Endodermal cell (in vitro differentiated cells): ENCODE data around the gene OR7D2. TPM values are rescaled to one million over a fixed set of nuclear protein-coding genes. Genes with fewer than 3 reads are reported as not detected.
A peak's percentile ranks its signal among the peaks of the same experiment; 100 is the strongest.
"Not testable (repeated sequence)": the region's sequence is repeated elsewhere in the genome, so short reads cannot be mapped to it uniquely, and the experiment has no call there.

Experiments used
- DNase-seq: peaks from one replicate; pipeline ENCODE4 v3.0.0-alpha.2; 2017
- H3K27ac ChIP-seq: 2 replicates; pipeline ENCODE4 v1.5.1; 2013; ENCODE audit warnings: mild to moderate bottlenecking, low read depth, low read length, moderate library complexity
- H3K27me3 ChIP-seq: 2 replicates; pipeline ENCODE4 v1.6.1; 2013; ENCODE audit warnings: mild to moderate bottlenecking, low read length, moderate library complexity; ENCODE audit not compliant: insufficient read depth, control insufficient read depth, poor library complexity, severe bottlenecking
- H3K36me3 ChIP-seq: 2 replicates; pipeline ENCODE4 v1.7.0; 2013; ENCODE audit warnings: mild to moderate bottlenecking, low read length, moderate library complexity; ENCODE audit not compliant: control insufficient read depth, insufficient read depth
- H3K4me1 ChIP-seq: one replicate; pipeline ENCODE4 v1.7.0; 2013; ENCODE audit warnings: low read length; ENCODE audit not compliant: control insufficient read depth, insufficient read depth
- H3K4me3 ChIP-seq: 2 replicates; pipeline ENCODE4 v1.5.1; 2013; ENCODE audit warnings: mild to moderate bottlenecking, low read length, moderate library complexity
- H3K9ac ChIP-seq: 2 replicates; pipeline ENCODE4 v1.6.1; 2013; ENCODE audit warnings: mild to moderate bottlenecking, low read length, moderate library complexity; ENCODE audit not compliant: poor library complexity, severe bottlenecking; ENCODE audit errors: extremely low read depth
- H3K9me3 ChIP-seq: 2 replicates; pipeline ENCODE4 v1.6.1; 2013; ENCODE audit warnings: mild to moderate bottlenecking, low read length, moderate library complexity; ENCODE audit not compliant: control insufficient read depth
- H3K27ac Mint-ChIP-seq: 2 replicates; pipeline ENCODE4 v1.8.0; 2020; ENCODE audit warnings: mixed read lengths
- H3K27me3 Mint-ChIP-seq: 2 replicates; pipeline ENCODE4 v1.8.0; 2021; ENCODE audit warnings: mild to moderate bottlenecking, mixed read lengths; ENCODE audit not compliant: insufficient read depth
- H3K36me3 Mint-ChIP-seq: 2 replicates; pipeline ENCODE4 v1.8.0; 2020; ENCODE audit warnings: low read depth, mixed read lengths
- H3K4me1 Mint-ChIP-seq: 2 replicates; pipeline ENCODE4 v1.8.0; 2020; ENCODE audit warnings: mixed read lengths
- H3K4me3 Mint-ChIP-seq: 2 replicates; pipeline ENCODE4 v1.8.0; 2020; ENCODE audit warnings: mild to moderate bottlenecking, moderate library complexity, mixed read lengths
- H3K9me3 Mint-ChIP-seq: 2 replicates; pipeline ENCODE4 v1.8.0; 2020; ENCODE audit warnings: mild to moderate bottlenecking, mixed read lengths
- WGBS, 2 experiments: methylation state at CpG; one replicate each; pipeline versions ENCODE4 v1.1.5 to v1.1.7; 2013; ENCODE audit warnings: missing lambda C conversion rate in 2 of 2, mixed read lengths in 1 of 2; ENCODE audit not compliant: insufficient coverage in 1 of 2, insufficient read length in 1 of 2; 5-methylcytosine and 5-hydroxymethylcytosine counted together
- total RNA-seq, 2 donors: library from RNA; stranded (reverse); fragmentation: NEBNext Ultra II Directional in 1 of 2; extraction: Animal tissue kit (Norgen Biotek cat#: 25700) in 1 of 2; gene quantifications; 2 replicates in 1 of 2; 3 replicates in 1 of 2; pipeline ENCODE4 v1.2.1, GENCODE V29; 2021
- TF ChIP-seq, protein P1 (sequence below): fragments of 200-600 bp; sonication (generic); conservative IDR thresholded peaks from 2 replicates; pipeline ENCODE4 v1.5.0; 2021; ENCODE audit warnings: antibody characterized with exemption, mild to moderate bottlenecking

OR7D2 gene
- total RNA-seq, 2 donors from 2014 or later, result 0.31 to 0.40 TPM

DNA sequence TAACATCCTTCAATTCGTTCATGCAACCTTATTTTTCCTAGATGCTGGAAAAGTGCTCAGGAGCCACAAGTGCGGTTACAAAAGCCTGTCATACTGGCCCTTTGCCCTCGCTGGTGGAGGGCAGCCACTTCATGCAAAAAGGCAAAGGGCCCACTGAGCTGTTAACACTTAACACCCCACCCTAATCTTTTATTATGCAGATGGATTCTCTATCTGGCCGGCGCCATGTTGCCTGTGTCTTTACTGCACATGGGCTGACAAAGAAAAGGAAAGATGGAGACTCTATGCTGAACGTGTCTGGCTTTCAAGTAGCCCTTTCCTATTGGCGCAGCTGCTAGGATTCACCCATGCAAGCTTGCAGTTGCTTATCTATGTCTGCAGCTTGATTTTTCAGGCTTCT is 10.8 kb downstream of the OR7D2 start:
- Mint-ChIP-seq H3K9me3 (peaks cover 43% of the 10 kb centered on the region), H3K27me3 (no peaks in the 10 kb centered on the region), H3K27ac (no peak overlapping the region), H3K4me1 (peaks cover 4% of the 10 kb centered on the region), H3K4me3 (no peak overlapping the region), H3K36me3 (peaks cover 9% of the 10 kb centered on the region)
- no peaks in the 10 kb centered on the region for H3K27me3 ChIP-seq
- H3K4me1 ChIP-seq, result no peaks in the 10 kb centered on the region
- no peak overlapping the region for H3K4me3 ChIP-seq
- 64 to 67% methylated on average over 5 to 7 of the region's 7 CpGs for WGBS, 2 experiments
- no peaks in the 10 kb centered on the region for H3K36me3 ChIP-seq
- TF ChIP-seq, protein P1, sequence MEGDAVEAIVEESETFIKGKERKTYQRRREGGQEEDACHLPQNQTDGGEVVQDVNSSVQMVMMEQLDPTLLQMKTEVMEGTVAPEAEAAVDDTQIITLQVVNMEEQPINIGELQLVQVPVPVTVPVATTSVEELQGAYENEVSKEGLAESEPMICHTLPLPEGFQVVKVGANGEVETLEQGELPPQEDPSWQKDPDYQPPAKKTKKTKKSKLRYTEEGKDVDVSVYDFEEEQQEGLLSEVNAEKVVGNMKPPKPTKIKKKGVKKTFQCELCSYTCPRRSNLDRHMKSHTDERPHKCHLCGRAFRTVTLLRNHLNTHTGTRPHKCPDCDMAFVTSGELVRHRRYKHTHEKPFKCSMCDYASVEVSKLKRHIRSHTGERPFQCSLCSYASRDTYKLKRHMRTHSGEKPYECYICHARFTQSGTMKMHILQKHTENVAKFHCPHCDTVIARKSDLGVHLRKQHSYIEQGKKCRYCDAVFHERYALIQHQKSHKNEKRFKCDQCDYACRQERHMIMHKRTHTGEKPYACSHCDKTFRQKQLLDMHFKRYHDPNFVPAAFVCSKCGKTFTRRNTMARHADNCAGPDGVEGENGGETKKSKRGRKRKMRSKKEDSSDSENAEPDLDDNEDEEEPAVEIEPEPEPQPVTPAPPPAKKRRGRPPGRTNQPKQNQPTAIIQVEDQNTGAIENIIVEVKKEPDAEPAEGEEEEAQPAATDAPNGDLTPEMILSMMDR, result no peak
- H3K9ac ChIP-seq, result no peak overlapping the region
- DNase-seq, result peak; percentile 75
- H3K9me3 ChIP-seq, result peaks cover 50% of the 10 kb centered on the region
- H3K27ac ChIP-seq, result no peak overlapping the region

DNA sequence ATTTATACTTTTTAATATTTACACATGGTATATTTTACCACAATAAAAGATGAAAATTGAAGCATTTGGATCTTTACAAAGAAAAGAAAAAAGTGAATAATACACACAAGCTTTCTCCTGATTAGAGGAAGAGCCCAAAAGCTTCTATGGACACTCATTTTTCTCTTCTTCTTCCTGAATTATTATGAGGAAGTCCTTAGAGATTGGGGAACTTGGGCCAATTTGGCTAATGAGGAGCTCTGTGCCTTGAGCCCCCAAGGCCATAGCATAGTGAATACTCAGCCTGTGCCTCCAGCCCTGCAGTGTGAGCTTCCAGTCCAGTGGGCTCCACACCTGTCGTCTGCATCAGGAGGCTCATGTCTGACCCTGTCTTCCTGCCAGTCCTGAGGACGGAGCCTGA is 19.3 kb downstream of the OR7D2 start:
- H3K36me3 Mint-ChIP-seq, H3K36me3 ChIP-seq, H3K27ac Mint-ChIP-seq, H3K9ac ChIP-seq, H3K27ac ChIP-seq, H3K4me3 Mint-ChIP-seq, H3K4me1 ChIP-seq, H3K27me3 ChIP-seq, DNase-seq, H3K27me3 Mint-ChIP-seq, H3K4me3 ChIP-seq, H3K4me1 Mint-ChIP-seq: not testable (repeated sequence)
- H3K9me3 ChIP-seq, result peaks cover 17% of the 10 kb centered on the region
- peaks cover 66% of the 10 kb centered on the region for H3K9me3 Mint-ChIP-seq
- 80% methylated on average over 2 of the region's 2 CpGs; no CpG with 5 or more reads in 1 of the 2 experiments for WGBS, 2 experiments

DNA sequence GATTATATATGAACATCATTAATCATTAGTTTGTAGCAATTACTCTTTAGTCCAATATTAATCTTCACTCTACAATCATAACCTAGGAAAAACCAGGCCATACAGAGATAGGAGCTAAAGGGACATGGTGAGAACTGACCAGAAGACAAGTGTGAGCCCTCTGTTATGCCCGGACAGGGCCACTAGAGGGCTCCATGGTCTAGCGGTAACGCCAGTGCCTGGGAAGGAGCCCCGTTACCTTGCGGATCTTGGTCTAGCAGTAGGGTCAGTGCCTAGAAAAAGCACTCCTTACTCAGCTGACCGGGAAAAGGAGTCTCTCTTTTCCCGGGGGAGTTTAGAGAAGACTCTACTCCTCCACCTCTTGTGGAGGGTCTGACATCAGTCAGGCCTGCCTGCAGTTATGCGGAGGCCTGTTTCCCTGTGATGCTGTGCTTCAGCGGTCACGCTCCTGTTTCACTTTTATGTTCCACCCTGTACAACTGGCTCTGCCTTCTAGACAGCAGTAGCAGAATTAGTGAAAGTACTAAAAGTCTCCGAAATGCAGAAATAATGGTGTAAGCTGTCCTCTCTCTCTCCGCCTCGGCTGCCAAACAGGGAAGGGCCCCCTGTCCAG is 26.8 kb downstream of the OR7D2 start:
- no peaks in the 10 kb centered on the region for H3K36me3 ChIP-seq
- Mint-ChIP-seq H3K9me3 (peaks cover 36% of the 10 kb centered on the region), H3K36me3 (no peaks in the 10 kb centered on the region), H3K27me3 (peaks cover 2% of the 10 kb centered on the region), H3K4me3 (no peak overlapping the region), H3K4me1 (no peaks in the 10 kb centered on the region), H3K27ac (no peak overlapping the region)
- H3K4me1 ChIP-seq, result no peaks in the 10 kb centered on the region
- no peak overlapping the region for H3K9ac ChIP-seq
- H3K4me3 ChIP-seq, result no peak overlapping the region
- peaks cover 16% of the 10 kb centered on the region for H3K9me3 ChIP-seq
- 48 to 68% methylated on average over 9 to 13 of the region's 13 CpGs for WGBS, 2 experiments
- DNase-seq, result peak; percentile 89
- no peak overlapping the region for H3K27ac ChIP-seq
- TF ChIP-seq, protein P1, result peak; percentile 91
- H3K27me3 ChIP-seq, result no peaks in the 10 kb centered on the region

DNA sequence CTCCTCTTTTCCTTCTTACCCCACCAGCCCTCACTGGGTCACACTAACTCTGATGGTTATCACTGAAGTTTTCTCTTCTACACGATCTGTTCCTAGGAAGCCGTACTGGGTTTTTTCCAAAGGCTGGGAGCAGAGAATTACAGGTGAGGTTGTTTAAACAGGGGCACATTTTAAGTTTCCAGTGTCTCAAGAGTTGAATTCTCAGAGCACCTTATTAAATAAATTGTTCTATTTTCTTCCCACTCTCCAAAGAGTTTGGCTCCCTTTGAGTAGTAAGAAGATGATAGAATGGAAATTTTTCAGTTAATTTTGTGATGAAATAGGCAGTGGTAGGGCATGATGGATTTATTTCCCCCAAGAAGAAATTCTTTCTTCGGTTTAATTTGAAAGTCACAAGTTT is 40.7 kb downstream of the OR7D2 start, which contains the start of gene OR7D4:
Gene OR7D4, minus strand, starts transcription at position 101 of the 400 bp plus-strand sequence. CDS start 4,752 bp downstream, outside the sequence.
- H3K4me3 ChIP-seq, result no peak within 1 kb of the TSS
- H3K9me3 Mint-ChIP-seq, result peaks cover 87% of the 10 kb centered on the region
- no peak within 1 kb of the TSS for H3K4me3 Mint-ChIP-seq
- H3K27me3 Mint-ChIP-seq, result no peaks in the 10 kb centered on the region
- TF ChIP-seq, protein P1, result no peak
- H3K4me1 Mint-ChIP-seq, result no peaks in the 10 kb centered on the region
- no peak within 1 kb of the TSS for H3K27ac Mint-ChIP-seq
- 40 to 78% methylated on average over 1 to 3 of the region's 3 CpGs for WGBS, 2 experiments
- peaks cover 62% of the 10 kb centered on the region for H3K9me3 ChIP-seq
- no peaks in the 10 kb centered on the region for H3K36me3 Mint-ChIP-seq
- H3K27me3 ChIP-seq, result no peaks in the 10 kb centered on the region
- no peak within 1 kb of the TSS for H3K27ac ChIP-seq
- no peaks in the 10 kb centered on the region for H3K36me3 ChIP-seq
- no peak within 1 kb of the TSS for H3K9ac ChIP-seq
- H3K4me1 ChIP-seq, result no peaks in the 10 kb centered on the region
- DNase-seq, result no peak
